HG03521 (cell line): ENCODE results near the gene CXorf49B.

Source experiments
- ATAC-seq: cut with Tn5 transposase; IDR thresholded peaks from one replicate; pipeline ENCODE4 v1.9.1; 2021; ENCODE audit warnings: mild to moderate bottlenecking, moderate library complexity; ENCODE audit not compliant: unreplicated experiment

The CXorf49B gene

DNA sequence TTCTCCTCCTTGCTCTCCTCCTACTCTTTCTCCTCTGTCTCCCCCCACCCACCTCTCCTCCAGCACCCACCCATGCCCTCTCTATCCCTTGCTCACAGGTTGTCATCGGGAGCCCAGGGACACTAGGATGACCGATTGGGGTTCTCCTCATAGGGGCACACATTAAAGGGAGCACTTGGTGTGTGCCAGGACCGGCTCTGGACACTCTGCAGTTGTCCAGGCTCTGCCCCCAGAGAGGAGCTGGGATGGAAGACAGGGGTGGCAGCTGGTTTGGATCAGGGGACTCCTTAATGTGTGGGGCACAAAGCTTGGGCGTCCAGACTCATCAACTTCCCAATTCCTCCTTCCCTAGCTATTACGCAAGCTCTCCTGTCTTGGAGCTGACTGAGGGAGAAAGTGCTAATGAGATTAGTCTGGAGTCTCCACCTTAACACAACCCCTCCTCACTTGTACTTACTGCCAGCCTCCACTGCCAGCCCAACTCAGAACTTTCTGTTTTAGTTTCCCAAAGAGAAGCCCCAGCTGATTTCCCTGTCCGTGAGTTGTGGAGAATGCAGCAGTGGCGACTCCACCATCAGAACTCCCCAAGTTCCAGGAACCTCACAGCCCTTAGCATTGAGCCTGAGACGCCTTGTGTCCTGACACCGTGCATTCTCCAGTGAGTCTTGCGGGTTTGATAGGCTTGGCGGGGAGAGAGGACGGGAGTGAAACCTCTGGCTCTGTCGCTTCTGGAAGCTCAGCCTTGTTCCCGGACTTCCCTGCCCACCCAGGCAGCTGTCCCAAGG lies 52.2 kb downstream of the CXorf49B start:
- no peak for ATAC-seq

DNA sequence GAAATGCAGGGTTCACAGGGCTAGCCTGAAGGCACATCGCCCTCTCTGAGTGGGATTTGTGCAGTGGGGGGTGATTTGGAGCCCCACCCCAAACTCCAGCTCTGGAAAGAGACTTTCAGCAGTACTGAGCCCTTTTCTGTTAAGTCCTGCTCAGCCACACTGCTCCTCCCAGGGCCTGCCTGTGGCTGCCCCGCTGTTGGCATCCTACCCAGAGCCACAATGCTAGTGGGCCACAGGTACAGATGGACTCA lies 52.7 kb downstream of the CXorf49B start:
- no peak for ATAC-seq
